ENCODE results near the gene KCNRG. TPM values are rescaled to one million over a fixed set of nuclear protein-coding genes. Genes with fewer than 3 reads are reported as not detected.
"Not testable (repeated sequence)": the region's sequence is repeated elsewhere in the genome, so short reads cannot be mapped to it uniquely, and the experiment has no call there.

The KCNRG gene, protein sequence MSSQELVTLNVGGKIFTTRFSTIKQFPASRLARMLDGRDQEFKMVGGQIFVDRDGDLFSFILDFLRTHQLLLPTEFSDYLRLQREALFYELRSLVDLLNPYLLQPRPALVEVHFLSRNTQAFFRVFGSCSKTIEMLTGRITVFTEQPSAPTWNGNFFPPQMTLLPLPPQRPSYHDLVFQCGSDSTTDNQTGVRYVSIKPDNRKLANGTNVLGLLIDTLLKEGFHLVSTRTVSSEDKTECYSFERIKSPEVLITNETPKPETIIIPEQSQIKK
- under 1 TPM; 0.22 to 0.77 TPM for total RNA-seq

- Mint-ChIP-seq H3K36me3 (peaks cover 61% of the 10 kb centered on the region), H3K27ac (no peak within 1 kb of the TSS), H3K4me3 (no peak within 1 kb of the TSS), H3K4me1 (peaks cover 6% of the 10 kb centered on the region), H3K9me3 (no peaks in the 10 kb centered on the region), H3K27me3 (no peaks in the 10 kb centered on the region)
- ATAC-seq (ENCODE audit: low read depth) (no peak), DNase-seq (no peak)
- POLR2A ChIA-PET: no interaction called here
These were observed at the start of gene KCNRG for GRCh38 chr13:50015258-50015657. Gene KCNRG (plus strand): TSS chr13:50015444. CDS start chr13:50015494, 50 bp downstream.

GRCh38 chr13:49967456-49967855 lies 47.8 kb upstream of the KCNRG start:
- Mint-ChIP-seq H3K27ac (no peak overlapping the region), H3K27me3 (no peaks in the 10 kb centered on the region), H3K36me3 (peaks cover 31% of the 10 kb centered on the region), H3K4me1 (peaks cover 2% of the 10 kb centered on the region), H3K4me3 (no peak overlapping the region), H3K9me3 (peaks cover 11% of the 10 kb centered on the region)
- POLR2A ChIA-PET: no interaction called here
- no peak for ATAC-seq (ENCODE audit: low read depth)
- no peak for DNase-seq

GRCh38 chr13:49972709-49973108 lies 42.5 kb upstream of the KCNRG start:
- Mint-ChIP-seq H3K4me3 (no peak overlapping the region), H3K4me1 (peaks cover 6% of the 10 kb centered on the region), H3K9me3 (no peaks in the 10 kb centered on the region), H3K36me3 (peaks cover 8% of the 10 kb centered on the region), H3K27me3 (no peaks in the 10 kb centered on the region), H3K27ac (no peak overlapping the region)
- ATAC-seq (ENCODE audit: low read depth): no peak
- no peak for DNase-seq
- POLR2A ChIA-PET: no interaction called here

DNA sequence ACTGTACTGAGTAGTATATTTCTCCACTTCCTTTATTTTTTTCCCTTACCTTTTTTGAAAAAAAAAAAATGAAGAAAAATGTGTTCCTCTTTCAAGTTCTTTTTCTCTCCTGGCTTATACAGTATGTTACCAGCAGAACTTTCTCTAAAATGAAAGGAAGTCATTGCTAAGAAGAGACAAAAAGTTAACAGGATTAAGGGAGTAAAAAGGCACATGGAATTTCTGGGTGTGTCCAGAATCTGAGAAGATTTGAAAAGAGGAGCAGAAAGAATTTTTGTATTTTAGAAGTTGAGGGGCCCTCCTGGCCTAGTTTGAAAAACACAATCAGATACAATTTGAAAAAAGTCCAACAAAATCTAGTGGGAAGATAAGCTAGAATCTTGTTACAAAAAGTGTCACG lies 39.4 kb upstream of the KCNRG start:
- peaks cover 5% of the 10 kb centered on the region for H3K36me3 Mint-ChIP-seq
- DNase-seq: no peak
- H3K27me3 Mint-ChIP-seq: no peaks in the 10 kb centered on the region
- no peak overlapping the region for H3K4me3 Mint-ChIP-seq
- H3K4me1 Mint-ChIP-seq: peaks cover 5% of the 10 kb centered on the region
- POLR2A ChIA-PET: interaction anchor here (1.0 to 2.4 kb wide), 2 partner anchors 22 to 149 kb away, joined by 3 to 9 read pairs; no protein-coding TSS in a partner anchor
- no peaks in the 10 kb centered on the region for H3K9me3 Mint-ChIP-seq
- H3K27ac Mint-ChIP-seq: no peak overlapping the region
- ATAC-seq (ENCODE audit: low read depth): no peak

DNA sequence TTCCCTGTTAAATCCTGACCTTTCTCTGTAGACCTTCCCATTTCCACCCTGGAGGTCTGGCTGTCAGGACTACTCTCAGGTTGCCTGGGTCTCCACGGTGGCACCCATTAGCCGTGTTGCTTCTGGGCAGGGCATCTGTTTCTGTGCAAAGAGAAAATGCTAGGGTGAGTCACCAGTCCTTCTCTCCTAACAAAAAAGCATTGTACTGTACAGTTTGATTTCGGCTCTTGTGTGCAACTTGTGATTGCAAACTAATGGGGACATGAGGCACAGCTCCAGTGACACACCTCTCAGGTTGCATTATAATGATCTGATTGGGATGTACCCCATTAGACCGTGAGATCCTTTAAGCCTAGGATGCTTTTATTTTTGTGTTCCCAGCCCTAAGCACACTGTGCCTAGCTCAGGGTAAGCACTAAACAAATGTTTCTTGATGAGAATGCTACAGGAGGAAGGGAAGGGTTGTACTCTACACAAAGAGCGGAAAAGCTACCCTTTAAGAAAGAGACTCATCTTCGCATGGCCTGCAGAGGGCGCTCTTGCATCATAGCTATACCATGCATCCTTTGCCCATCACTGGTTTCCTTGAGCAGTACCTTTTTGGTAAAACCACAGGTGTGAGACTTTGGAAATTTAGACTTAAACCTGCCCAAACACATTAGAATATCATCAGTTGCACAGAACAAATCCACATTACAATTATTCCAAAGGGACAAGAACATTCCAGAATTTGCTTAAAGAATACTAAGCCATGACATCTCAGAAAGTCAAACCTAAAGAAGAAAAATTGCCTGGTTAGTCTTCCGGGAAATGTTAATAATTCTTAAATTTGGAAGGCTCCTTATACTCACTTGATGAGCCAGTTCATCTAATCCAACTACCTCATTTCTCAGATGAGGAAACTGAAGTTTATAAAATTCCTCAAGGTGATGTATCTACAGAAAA lies 38.7 kb upstream of the KCNRG start:
- Mint-ChIP-seq H3K4me3 (no peak overlapping the region), H3K4me1 (peaks cover 5% of the 10 kb centered on the region), H3K27me3 (no peaks in the 10 kb centered on the region), H3K9me3 (no peaks in the 10 kb centered on the region), H3K36me3 (peaks cover 5% of the 10 kb centered on the region), H3K27ac (no peak overlapping the region)
- ATAC-seq (ENCODE audit: low read depth) (peak; percentile 75), DNase-seq (peak; percentile 76)
- POLR2A ChIA-PET: interaction anchor here (0.9 to 2.4 kb wide), 2 partner anchors 106 to 148 kb away, joined by 3 to 9 read pairs; no protein-coding TSS in a partner anchor

- Mint-ChIP-seq H3K4me1 (peaks cover 5% of the 10 kb centered on the region), H3K27me3 (no peaks in the 10 kb centered on the region), H3K36me3 (peaks cover 13% of the 10 kb centered on the region), H3K27ac (no peak overlapping the region), H3K4me3 (no peak overlapping the region), H3K9me3 (no peaks in the 10 kb centered on the region)
- POLR2A ChIA-PET: interaction anchor here (0.6 to 2.4 kb wide), 3 partner anchors 61 to 1091 kb away, joined by 3 to 9 read pairs (median 4); no protein-coding TSS in a partner anchor
- no peak for ATAC-seq (ENCODE audit: low read depth)
- DNase-seq: no peak
These were observed 37.3 kb upstream of the KCNRG start for GRCh38 chr13:49977992-49978391.

DNA sequence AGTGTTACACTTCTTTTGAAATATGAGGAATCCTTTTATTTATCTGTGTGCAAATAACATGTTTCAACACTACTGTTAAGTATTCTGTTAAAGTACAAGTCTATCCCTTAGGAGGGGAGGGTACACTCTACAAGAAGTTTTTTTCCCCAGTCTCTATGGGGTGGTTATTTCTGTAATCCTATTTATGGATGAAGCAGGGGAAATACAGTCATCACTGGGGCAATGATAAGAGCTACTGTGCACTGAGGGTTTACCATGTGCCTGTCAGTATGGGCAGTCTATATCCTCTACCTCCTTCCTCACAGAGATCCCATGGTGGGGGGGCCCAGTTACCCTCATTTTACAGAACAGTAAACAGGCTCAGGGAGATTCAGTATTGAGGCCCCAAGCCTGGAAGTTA lies 35.0 kb upstream of the KCNRG start:
- ATAC-seq (ENCODE audit: low read depth) (no peak), DNase-seq (no peak)
- Mint-ChIP-seq H3K36me3 (peaks cover 17% of the 10 kb centered on the region), H3K9me3 (no peaks in the 10 kb centered on the region), H3K27me3 (no peaks in the 10 kb centered on the region), H3K4me1 (peaks cover 5% of the 10 kb centered on the region), H3K27ac (no peak overlapping the region), H3K4me3 (no peak overlapping the region)
- POLR2A ChIA-PET: interaction anchor here (1.0 kb wide), 1 partner anchor 16 kb away, joined by 4 read pairs; the partner anchor contains the start of gene TRIM13

- Mint-ChIP-seq H3K27me3 (no peaks in the 10 kb centered on the region), H3K36me3 (peaks cover 35% of the 10 kb centered on the region), H3K4me3 (no peak overlapping the region), H3K9me3 (no peaks in the 10 kb centered on the region), H3K4me1 (no peaks in the 10 kb centered on the region), H3K27ac (no peak overlapping the region)
- DNase-seq (no peak), ATAC-seq (ENCODE audit: low read depth) (no peak)
- POLR2A ChIA-PET: interaction anchor here (0.6 kb wide), 1 partner anchor 12 kb away, joined by 3 read pairs; no protein-coding TSS in a partner anchor
These were observed 30.1 kb upstream of the KCNRG start for GRCh38 chr13:49985129-49985528.

- Mint-ChIP-seq H3K27me3 (no peaks in the 10 kb centered on the region), H3K9me3 (no peaks in the 10 kb centered on the region), H3K36me3 (peaks cover 40% of the 10 kb centered on the region), H3K27ac (no peak overlapping the region), H3K4me1 (peaks cover under 1% of the 10 kb centered on the region), H3K4me3 (no peak overlapping the region)
- DNase-seq: no peak
- ATAC-seq (ENCODE audit: low read depth): no peak
- POLR2A ChIA-PET: no interaction called here
These were observed 28.8 kb upstream of the KCNRG start for GRCh38 chr13:49986471-49986870.

- POLR2A ChIA-PET; H3K27ac Mint-ChIP-seq; H3K4me3 Mint-ChIP-seq; H3K4me1 Mint-ChIP-seq; DNase-seq; ATAC-seq (ENCODE audit: low read depth); H3K9me3 Mint-ChIP-seq; H3K27me3 Mint-ChIP-seq: not testable (repeated sequence)
- peaks cover 29% of the 10 kb centered on the region for H3K36me3 Mint-ChIP-seq
These were observed 24.6 kb upstream of the KCNRG start for GRCh38 chr13:49990612-49991011.

- ATAC-seq (ENCODE audit: low read depth) (no peak), DNase-seq (no peak)
- POLR2A ChIA-PET: no interaction called here
- no peak overlapping the region for H3K27ac Mint-ChIP-seq
- no peaks in the 10 kb centered on the region for H3K9me3 Mint-ChIP-seq
- peaks cover 10% of the 10 kb centered on the region for H3K4me1 Mint-ChIP-seq
- H3K27me3 Mint-ChIP-seq: no peaks in the 10 kb centered on the region
- H3K4me3 Mint-ChIP-seq: no peak overlapping the region
- peaks cover 28% of the 10 kb centered on the region for H3K36me3 Mint-ChIP-seq
These were observed 22.1 kb upstream of the KCNRG start for GRCh38 chr13:49993111-49993510.

DNA sequence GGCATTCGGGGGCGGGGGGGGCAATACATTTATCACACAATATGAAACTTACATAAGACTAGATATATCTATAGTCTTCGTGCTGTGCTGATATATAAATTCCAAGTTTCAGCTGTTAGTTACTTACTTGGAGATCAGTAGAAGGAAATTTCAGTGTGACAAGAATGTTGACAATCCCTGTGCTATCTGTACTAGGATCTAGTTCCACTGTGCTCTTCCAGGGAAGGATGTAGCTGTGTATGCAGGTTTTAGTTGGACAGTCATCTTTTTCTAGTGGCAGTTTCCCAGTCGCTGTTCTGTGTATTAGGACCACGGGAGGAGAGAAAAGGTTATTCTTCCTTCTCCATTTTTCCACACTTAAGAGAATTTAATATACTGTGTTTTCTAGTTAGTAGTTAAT lies 21.6 kb upstream of the KCNRG start:
- Mint-ChIP-seq H3K27me3 (no peaks in the 10 kb centered on the region), H3K4me1 (peaks cover 15% of the 10 kb centered on the region), H3K4me3 (no peak overlapping the region), H3K9me3 (no peaks in the 10 kb centered on the region), H3K27ac (no peak overlapping the region), H3K36me3 (peaks cover 27% of the 10 kb centered on the region)
- DNase-seq (no peak), ATAC-seq (ENCODE audit: low read depth) (no peak)
- POLR2A ChIA-PET: interaction anchor here (1.3 kb wide), 1 partner anchor 130 kb away, joined by 5 read pairs; no protein-coding TSS in a partner anchor

DNA sequence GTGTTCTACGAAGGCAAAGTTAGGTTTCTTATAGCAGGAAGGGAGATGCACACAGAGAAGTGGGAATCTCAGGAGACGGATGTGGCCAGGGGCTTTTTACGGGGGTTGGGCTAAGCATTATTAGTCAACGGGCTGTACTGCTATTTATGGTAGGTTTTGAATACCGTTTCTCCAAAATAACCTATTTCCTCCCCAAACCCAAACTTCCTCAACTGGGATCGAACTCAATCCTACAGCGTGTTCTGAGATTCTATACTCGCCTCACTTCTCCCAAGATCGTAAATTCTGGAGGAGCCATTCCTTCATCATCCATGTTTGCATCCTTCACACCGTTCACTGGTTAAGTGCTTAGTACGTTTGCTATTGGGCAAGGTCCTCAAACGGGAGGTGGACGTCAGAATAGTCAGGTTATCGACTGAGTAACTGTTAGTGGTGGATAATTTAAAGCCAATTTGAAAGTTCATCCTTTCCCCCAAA lies 19.6 kb upstream of the KCNRG start:
- ATAC-seq (ENCODE audit: low read depth) (no peak), DNase-seq (no peak)
- Mint-ChIP-seq H3K4me1 (peaks cover 24% of the 10 kb centered on the region), H3K27me3 (no peaks in the 10 kb centered on the region), H3K36me3 (peaks cover 21% of the 10 kb centered on the region), H3K27ac (peak overlapping the region; percentile 68), H3K4me3 (peak overlapping the region; percentile 60), H3K9me3 (no peaks in the 10 kb centered on the region)
- POLR2A ChIA-PET: interaction anchor here (1.1 to 3.9 kb wide), 4 partner anchors 59 to 130 kb away, joined by 3 to 75 read pairs (median 30); partner anchors contain the start of gene SPRYD7
